ENCODE results near the gene HIVEP1.

GRCh38 chr6:12178521-12178920 is 166.4 kb downstream of the HIVEP1 start:
- TF ChIP-seq, protein P1, sequence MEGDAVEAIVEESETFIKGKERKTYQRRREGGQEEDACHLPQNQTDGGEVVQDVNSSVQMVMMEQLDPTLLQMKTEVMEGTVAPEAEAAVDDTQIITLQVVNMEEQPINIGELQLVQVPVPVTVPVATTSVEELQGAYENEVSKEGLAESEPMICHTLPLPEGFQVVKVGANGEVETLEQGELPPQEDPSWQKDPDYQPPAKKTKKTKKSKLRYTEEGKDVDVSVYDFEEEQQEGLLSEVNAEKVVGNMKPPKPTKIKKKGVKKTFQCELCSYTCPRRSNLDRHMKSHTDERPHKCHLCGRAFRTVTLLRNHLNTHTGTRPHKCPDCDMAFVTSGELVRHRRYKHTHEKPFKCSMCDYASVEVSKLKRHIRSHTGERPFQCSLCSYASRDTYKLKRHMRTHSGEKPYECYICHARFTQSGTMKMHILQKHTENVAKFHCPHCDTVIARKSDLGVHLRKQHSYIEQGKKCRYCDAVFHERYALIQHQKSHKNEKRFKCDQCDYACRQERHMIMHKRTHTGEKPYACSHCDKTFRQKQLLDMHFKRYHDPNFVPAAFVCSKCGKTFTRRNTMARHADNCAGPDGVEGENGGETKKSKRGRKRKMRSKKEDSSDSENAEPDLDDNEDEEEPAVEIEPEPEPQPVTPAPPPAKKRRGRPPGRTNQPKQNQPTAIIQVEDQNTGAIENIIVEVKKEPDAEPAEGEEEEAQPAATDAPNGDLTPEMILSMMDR (conservative IDR thresholded peaks at IDR 0.05) = no peak
- TF ChIP-seq ZFX (IDR thresholded peaks at IDR 0.05) = no peak
